ENCODE measurements around the gene RALGAPA2. TPM values are rescaled to one million over a fixed set of nuclear protein-coding genes. Genes with fewer than 3 reads are reported as not detected.

Gene RALGAPA2
- total RNA-seq, 1 donor: 10.8 TPM

- H3K4me3 ChIP-seq (ENCODE audit: low read depth, low read length): no peak overlapping the region
- DNase-seq (ENCODE audit: low read depth): no peak
- TF ChIP-seq, protein P1, sequence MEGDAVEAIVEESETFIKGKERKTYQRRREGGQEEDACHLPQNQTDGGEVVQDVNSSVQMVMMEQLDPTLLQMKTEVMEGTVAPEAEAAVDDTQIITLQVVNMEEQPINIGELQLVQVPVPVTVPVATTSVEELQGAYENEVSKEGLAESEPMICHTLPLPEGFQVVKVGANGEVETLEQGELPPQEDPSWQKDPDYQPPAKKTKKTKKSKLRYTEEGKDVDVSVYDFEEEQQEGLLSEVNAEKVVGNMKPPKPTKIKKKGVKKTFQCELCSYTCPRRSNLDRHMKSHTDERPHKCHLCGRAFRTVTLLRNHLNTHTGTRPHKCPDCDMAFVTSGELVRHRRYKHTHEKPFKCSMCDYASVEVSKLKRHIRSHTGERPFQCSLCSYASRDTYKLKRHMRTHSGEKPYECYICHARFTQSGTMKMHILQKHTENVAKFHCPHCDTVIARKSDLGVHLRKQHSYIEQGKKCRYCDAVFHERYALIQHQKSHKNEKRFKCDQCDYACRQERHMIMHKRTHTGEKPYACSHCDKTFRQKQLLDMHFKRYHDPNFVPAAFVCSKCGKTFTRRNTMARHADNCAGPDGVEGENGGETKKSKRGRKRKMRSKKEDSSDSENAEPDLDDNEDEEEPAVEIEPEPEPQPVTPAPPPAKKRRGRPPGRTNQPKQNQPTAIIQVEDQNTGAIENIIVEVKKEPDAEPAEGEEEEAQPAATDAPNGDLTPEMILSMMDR (IDR thresholded peaks at IDR 0.05; ENCODE audit: insufficient read depth, low read length): no peak
Measured at GRCh38 chr20:20423117-20423516, 289.3 kb downstream of the RALGAPA2 start.

DNA sequence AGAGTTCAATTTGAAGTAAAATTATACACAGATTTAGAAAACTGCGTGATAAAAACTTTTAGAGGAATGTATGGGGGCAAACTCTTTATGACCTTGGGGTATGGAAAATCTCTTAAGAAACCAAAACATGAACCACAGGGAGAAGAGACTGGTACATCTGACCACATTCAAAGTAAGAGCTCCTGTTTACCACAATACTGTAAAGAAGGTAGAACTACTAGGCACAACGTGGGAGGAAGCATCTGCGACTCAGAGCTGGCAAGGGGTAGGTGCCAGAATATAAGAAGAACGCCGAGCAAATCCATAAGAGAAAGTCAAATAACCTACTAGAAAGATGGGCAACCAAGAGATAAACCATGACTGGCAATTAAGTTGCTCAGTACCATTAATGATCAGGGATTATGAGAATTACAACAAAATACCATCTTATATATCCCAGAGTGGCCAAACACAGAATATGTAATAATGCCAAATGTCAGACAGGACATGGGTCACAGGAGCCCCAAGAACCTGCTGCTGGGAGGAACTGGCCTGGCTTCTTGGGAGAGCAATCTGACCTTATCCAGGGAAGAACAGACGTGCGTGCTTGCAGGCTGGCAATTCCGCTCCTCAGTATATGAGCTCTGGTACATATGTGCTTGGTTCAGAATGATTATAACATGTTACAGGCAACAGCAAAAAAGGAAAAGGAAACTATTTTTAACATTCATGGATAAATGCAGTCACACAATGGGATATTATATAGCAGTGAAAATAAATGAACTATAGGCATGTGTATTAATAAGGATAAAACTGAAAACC lies 294.4 kb downstream of the RALGAPA2 start:
- no peak overlapping the region for H3K4me3 ChIP-seq (ENCODE audit: low read depth, low read length)
- DNase-seq (ENCODE audit: low read depth): no peak
- TF ChIP-seq, protein P1 (IDR thresholded peaks at IDR 0.05; ENCODE audit: insufficient read depth, low read length): no peak

DNA sequence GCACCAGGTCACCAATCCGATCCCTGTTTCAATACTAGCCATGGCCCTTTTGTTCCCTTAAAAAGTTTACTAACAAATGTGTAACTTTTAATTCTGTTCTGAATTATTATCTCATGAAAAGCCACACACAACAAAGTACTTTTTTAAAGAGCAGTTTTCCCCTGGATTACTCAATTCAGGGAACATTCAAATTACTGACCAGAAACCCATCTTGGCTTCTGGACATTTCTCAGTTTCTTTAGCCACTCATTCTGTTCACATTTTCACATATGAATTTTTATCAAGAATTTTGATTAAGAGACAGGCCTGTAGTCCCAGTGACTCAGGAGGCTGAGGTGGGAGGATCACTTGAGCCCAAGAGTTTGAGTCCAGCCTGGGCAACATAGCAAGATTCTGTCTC lies 297.1 kb downstream of the RALGAPA2 start:
- TF ChIP-seq, protein P1 (IDR thresholded peaks at IDR 0.05; ENCODE audit: insufficient read depth, low read length): no peak
- H3K4me3 ChIP-seq (ENCODE audit: low read depth, low read length): no peak overlapping the region
- no peak for DNase-seq (ENCODE audit: low read depth)

DNA sequence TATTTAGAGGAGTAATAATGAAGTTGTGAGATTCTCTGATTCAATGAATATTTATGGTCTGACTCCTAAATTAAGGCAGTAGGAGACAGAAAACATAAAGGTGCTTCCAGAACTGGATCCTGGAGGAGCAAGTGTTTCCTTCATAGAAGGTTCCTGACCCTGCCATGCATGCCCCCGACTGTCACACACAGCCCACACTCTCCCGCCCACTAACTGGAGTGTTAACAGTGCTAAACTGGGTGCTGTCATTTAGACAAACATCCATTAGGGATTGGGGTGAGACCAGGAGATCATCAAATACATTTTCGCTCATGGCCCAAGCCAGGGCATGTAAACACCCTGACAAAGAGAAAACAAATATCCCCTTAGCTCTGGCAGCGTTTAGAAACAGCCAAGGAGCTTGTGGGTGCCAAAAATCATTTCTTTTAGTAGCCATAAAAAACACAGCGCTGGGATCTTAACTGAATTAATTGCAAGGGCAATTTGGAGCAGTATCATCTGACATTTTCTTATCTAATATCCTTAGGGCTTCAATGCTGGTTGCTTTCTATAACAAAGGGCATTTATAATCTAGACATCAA lies 297.7 kb downstream of the RALGAPA2 start:
- H3K4me3 ChIP-seq (ENCODE audit: low read depth, low read length): no peak overlapping the region
- DNase-seq (ENCODE audit: low read depth): no peak
- TF ChIP-seq, protein P1 (IDR thresholded peaks at IDR 0.05; ENCODE audit: insufficient read depth, low read length): no peak

DNA sequence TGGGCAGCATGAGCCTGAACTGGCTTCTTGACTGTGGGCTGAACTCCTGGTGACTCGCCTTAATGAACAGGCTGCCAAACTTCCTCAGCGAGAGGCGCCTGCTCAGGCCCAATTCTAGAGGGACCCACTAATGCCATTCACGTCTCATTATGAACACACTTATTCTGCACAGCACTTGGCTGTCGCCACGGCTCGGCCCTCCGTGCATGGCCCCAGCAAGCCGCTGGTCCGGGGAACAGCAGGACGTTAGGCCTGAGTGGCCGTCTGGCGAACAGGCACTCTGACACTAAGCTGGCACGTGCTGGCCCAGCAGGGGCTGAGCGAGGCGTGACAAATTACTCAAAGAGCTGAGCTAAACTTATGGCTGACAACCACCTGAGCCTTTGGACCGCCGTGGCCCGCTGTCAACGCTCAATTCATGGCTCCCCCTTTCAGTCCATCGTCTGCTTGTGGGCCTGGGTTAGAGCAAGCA lies 298.6 kb downstream of the RALGAPA2 start:
- TF ChIP-seq, protein P1 (IDR thresholded peaks at IDR 0.05; ENCODE audit: insufficient read depth, low read length): no peak
- DNase-seq (ENCODE audit: low read depth): no peak
- no peak overlapping the region for H3K4me3 ChIP-seq (ENCODE audit: low read depth, low read length)

DNA sequence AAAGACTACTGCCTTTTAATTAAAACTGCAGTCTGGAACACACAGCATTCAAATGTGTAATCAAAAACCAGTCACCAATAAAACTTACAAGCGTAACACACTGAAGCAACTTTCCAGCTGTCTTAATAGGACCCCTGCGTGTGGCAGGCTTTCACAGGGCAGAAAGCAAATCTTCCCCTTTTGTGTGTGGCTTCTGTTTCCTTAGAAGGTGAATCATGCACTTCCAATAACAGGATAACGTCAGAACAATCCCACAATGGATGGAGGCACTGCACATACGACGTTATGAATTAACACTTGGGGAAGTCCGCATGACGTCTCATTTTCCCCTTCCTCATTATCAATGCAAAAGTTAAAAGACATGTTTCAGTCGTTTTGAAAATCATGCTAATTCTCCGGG lies 299.7 kb downstream of the RALGAPA2 start:
- no peak for DNase-seq (ENCODE audit: low read depth)
- TF ChIP-seq, protein P1 (IDR thresholded peaks at IDR 0.05; ENCODE audit: insufficient read depth, low read length): no peak
- no peak overlapping the region for H3K4me3 ChIP-seq (ENCODE audit: low read depth, low read length)

Measured in fibroblast of the aortic adventitia (primary cell).